Measurements from ENCODE around the gene PTCH2.
"Not testable (repeated sequence)": the region's sequence is repeated elsewhere in the genome, so short reads cannot be mapped to it uniquely, and the experiment has no call there.

Gene PTCH2

GRCh38 chr1:44802306-44803061, 40.6 kb downstream of the PTCH2 start:
- DNase-seq (ENCODE audit: low spot score) = no peak

- DNase-seq (ENCODE audit: low spot score) = no peak
Measured at GRCh38 chr1:44801491-44802305, 41.4 kb downstream of the PTCH2 start.

- peak; percentile 94 for DNase-seq (ENCODE audit: low spot score)
Measured at GRCh38 chr1:44799770-44800584, 43.1 kb downstream of the PTCH2 start, which contains the start of gene PLK3. Gene PLK3, plus strand, starts transcription at chr1:44800377. Its CDS starts 87 bp downstream, at chr1:44800464.

- no peak for DNase-seq (ENCODE audit: low spot score)
Measured at GRCh38 chr1:44798481-44799365, 44.3 kb downstream of the PTCH2 start.

GRCh38 chr1:44797886-44798285, 45.2 kb downstream of the PTCH2 start:
- not testable (repeated sequence) for DNase-seq (ENCODE audit: low spot score)

- peak; percentile 27 for DNase-seq (ENCODE audit: low spot score)
Measured at GRCh38 chr1:44792736-44793502, 50.1 kb downstream of the PTCH2 start.

- DNase-seq (ENCODE audit: low spot score) = no peak
Measured at GRCh38 chr1:44790968-44791801, 51.9 kb downstream of the PTCH2 start.

- DNase-seq (ENCODE audit: low spot score) = no peak
Measured at GRCh38 chr1:44788120-44788860, 54.8 kb downstream of the PTCH2 start, which contains the start of gene BEST4. Gene BEST4, minus strand, starts transcription at chr1:44788170. Its CDS starts 465 bp downstream, at chr1:44787705.

- no peak for DNase-seq (ENCODE audit: low spot score)
Measured at GRCh38 chr1:44787506-44787905, 55.5 kb downstream of the PTCH2 start.

- DNase-seq (ENCODE audit: low spot score) = no peak
Measured at GRCh38 chr1:44786841-44787426, 56.1 kb downstream of the PTCH2 start.

- peak; percentile 75 for DNase-seq (ENCODE audit: low spot score)
Measured at GRCh38 chr1:44786138-44786840, 56.8 kb downstream of the PTCH2 start.

- no peak for DNase-seq (ENCODE audit: low spot score)
Measured at GRCh38 chr1:44785501-44786137, 57.4 kb downstream of the PTCH2 start.

- DNase-seq (ENCODE audit: low spot score) = no peak
Measured at GRCh38 chr1:44785029-44785380, 58.0 kb downstream of the PTCH2 start.

- DNase-seq (ENCODE audit: low spot score) = peak; percentile 36
Measured at GRCh38 chr1:44784094-44785028, 58.7 kb downstream of the PTCH2 start.

- no peak for DNase-seq (ENCODE audit: low spot score)
Measured at GRCh38 chr1:44783697-44784093, 59.4 kb downstream of the PTCH2 start.

- DNase-seq (ENCODE audit: low spot score) = no peak
Measured at GRCh38 chr1:44780583-44781121, 62.4 kb downstream of the PTCH2 start.
